ENCODE measurements around the gene PAH.

Gene PAH

DNA sequence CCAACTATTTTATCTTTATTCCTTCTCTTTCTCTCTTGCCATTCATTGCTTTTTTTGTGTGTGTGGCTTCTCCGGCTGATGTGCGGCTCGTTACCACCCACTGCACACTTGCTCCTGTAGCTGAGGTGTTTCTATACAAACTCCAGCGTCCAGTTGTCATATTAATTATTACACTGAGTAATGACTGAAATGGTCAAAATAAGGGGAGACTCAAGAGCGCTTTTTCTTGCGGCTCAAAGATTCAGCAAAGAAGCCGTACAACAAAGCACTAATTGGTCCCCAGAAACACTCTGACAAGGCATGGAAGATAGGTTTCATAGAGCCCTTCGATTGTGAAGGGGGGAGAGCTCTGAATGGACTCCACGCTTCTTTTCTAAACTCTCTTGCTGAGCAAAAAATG, 34.8 kb upstream of the PAH start:
- DNase-seq (ENCODE audit: low read depth, low spot score): no peak
- H3K4me3 ChIP-seq (ENCODE audit: low read length): no peak overlapping the region

DNA sequence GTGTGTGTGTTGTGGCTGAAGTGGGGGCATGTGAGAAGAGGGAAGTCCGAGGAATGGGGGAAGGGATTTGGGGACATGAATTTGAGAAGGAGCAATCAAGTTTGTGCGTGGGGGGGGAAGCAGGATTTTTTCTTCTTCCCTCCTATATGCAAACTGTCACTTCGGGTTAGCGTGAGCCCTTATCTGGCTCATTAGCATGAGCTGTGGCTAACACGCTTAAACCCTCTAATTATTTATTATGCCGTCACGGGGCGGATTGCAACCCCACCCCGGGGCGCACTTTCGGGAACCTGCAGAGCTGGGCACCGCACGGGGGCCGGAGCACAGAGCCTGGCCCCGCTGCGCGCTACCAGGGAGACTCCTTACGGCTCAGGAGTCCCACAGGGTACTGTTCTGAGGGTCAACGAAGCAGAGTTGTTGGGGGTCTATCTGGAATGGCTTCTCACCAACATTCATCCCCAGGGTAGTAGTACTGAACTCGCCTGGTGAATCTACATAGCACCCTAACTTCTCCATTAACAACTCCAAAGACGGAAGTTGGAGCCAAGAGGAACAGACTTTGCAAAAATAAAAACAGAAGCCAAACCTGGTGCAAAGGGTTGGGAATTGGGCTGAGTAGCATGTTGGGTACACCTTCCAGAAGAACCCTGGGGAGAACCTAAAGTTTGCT, 34.0 kb upstream of the PAH start:
- DNase-seq (ENCODE audit: low read depth, low spot score): no peak
- no peak overlapping the region for H3K4me3 ChIP-seq (ENCODE audit: low read length)

DNA sequence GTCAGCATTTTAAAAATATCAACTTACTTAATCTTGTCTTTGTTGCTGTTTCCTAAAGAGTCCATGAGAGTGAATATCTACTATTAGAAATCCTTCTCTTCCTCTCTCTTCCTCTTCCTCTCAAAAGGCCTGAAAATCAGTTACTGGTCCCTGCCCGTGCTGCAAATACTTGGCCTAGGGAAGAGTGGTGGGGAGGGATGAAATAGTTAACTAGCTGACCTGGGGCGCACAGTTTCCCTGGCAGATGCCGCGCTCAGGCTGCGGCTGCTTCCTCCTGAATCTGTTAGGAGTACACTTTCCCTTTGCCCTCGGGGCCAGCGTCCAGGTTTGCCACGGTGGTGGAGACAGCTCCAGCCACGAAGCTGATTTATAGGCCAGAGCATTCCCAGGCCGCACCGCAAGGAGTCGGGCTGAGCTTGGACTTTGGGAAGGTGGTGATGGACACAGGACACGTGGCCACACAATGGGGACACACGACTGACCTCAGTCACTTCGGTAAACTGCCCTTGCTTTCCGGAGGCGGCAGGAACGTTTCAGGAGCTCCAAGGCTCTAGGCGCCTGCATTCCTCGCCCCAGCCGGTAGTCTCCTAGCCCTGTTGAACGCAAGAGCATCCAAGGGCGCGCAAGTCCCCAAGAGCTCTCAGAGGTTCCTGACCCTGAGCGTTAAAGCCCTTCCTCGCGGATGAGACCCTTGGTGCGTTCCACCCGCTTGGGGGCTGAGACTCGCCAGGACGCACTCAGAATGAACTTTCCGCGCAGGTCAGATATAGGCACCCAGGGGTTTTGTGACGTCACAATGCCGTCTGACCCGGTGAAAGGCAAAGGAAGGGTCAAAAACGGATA, 33.3 kb upstream of the PAH start:
- DNase-seq (ENCODE audit: low read depth, low spot score): no peak
- H3K4me3 ChIP-seq (ENCODE audit: low read length): no peak overlapping the region

DNA sequence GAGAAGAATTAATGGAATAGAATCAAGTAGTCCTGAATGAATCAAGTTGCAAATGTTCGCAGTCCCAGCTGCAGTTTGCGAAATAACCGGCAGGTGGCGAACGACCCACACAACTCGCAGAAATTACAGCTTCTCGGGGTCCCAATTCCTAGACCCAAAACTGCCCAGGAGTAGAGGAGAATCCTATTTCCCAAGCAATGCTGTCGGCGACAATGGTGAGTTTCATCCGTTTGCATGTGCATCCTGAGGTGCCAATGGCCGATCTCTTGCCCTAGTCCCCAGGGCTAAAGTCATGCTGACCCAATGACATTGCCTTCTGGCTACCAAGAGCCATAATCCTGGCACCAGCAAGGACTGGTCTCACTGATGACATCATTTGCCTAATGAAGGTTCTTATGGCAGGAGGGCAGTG, 31.9 kb upstream of the PAH start:
- DNase-seq (ENCODE audit: low read depth, low spot score): peak; percentile 22
- no peak overlapping the region for H3K4me3 ChIP-seq (ENCODE audit: low read length)

DNA sequence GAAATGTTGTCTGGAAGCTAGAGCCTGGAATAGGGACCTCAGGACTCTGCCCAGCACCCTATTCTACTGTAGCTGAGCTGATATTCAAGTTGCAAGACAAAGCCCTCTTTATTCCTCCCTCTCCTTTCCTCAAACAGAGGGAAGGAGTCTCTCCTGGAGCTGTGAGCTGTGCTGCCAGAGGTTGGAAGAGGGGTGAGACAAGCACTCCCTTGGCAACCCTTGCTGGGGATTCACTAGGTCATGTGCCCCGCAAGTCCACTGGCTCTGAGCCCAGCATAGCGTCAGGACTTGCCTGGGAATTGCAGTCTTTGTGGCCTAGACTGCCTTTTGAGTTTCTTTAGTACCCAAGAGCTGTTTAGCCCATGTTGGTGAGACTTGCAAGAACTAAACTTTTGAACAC, 29.0 kb upstream of the PAH start:
- DNase-seq (ENCODE audit: low read depth, low spot score): no peak

DNA sequence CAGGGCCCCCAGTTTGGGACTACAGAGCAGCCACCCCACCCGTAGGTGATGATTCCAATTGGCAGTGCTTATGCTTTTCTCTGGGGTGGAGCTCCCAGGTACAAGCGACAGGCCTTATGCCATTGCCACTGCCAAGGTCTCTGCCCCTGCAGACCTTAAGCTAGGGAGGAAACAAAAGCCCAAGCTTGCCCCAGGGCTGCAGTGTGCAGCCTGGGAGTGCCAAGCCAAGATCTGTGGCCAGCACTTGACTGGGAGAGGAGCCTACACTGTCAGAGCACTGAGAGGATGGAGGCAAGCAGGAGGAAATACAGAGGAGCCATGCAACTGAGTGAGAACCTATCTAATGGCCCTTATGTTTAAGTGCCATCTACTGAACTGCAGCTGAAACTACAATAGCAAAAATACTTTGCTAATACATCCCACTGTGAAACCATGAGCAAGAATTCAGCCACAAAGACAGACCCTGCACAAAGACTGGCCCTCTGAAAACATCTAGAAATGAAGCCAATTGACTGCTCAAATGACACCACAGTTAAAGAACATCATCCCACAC, 22.7 kb upstream of the PAH start:
- no peak for DNase-seq (ENCODE audit: low read depth, low spot score)
- no peak overlapping the region for H3K4me3 ChIP-seq (ENCODE audit: low read length)

More for the DNA sequence above, 29.0 kb upstream of the PAH start:
- no peak overlapping the region for H3K4me3 ChIP-seq (ENCODE audit: low read length)

DNA sequence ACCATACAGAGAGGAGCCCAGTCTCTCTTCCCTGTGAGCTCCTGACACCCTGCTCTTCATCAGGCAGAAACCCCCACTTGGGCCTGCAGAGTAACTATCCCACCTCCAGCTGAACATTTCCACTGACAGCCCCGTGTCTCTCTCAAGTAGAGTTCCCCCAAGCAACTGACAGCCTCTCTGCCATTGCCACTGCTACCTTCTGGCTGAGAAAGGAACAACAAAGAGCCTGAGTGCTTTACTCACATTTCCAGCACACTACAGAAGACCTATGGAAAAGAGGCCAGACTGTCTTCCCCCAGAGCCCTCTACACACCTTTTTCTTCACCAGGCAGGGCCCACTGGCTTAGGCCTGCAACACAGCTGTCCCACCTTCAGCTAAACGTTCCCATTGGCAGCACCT, 22.0 kb upstream of the PAH start:
- DNase-seq (ENCODE audit: low read depth, low spot score): no peak
- H3K4me3 ChIP-seq (ENCODE audit: low read length): no peak overlapping the region

DNA sequence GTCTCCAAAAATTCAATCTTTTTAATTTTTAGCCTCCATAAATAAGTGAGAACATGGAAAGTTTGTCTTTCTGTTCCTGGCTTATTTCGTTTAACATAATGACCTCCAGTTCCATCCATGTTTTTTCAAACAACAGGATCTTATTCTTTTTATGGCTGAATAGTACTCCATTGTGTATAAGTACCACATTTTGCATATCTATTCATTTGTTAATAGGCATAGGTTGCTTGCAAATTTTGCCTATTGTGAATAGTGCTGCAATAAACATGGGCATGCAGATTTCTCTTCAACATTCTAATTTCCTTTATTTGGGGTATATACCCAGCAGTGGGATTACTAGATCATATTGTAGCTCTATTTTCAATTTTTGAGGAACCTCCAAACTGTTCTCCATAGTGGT, 16.1 kb upstream of the PAH start:
- no peak overlapping the region for H3K4me3 ChIP-seq (ENCODE audit: low read length)
- no peak for DNase-seq (ENCODE audit: low read depth, low spot score)

DNA sequence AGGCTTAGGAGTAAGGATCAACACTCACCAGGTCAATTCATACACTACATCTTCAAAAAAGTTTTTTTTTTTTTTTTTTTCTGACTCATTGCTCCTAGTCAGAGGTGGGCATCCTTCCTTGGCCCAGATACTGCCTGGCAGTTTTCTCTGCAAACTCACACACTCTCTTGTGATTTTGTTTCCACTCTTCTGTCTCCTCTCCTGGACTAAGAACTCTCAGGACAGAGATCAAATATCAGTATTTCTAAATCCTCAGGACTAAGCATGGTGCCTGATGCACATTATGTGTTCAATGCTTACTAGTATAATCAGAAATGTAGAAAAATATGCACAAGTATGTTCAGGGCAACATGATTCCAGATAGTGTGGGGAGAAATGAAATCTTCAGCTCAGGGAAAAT, 10.2 kb upstream of the PAH start:
- H3K4me3 ChIP-seq (ENCODE audit: low read length): no peak overlapping the region
- DNase-seq (ENCODE audit: low read depth, low spot score): no peak

DNA sequence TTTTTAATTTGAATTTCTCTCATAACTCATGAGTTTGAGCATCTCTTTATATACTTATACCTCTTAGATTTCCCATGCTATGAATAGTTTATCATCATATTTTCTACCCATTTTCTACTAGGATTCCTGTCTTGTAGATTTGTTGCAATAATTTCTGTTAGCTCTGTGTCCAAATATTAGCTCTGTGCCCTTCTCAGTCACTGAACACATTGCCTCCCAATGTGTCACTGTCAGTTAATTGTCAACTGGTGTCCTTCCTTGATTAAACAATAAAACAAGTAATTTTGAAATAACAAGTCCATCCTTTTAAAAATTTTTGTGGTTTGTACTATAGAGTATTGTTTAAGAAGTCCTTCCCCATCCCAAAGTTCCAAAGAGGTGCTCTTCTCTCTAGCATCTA, 4.2 kb upstream of the PAH start:
- H3K4me3 ChIP-seq (ENCODE audit: low read length): no peak overlapping the region
- DNase-seq (ENCODE audit: low read depth, low spot score): no peak

DNA sequence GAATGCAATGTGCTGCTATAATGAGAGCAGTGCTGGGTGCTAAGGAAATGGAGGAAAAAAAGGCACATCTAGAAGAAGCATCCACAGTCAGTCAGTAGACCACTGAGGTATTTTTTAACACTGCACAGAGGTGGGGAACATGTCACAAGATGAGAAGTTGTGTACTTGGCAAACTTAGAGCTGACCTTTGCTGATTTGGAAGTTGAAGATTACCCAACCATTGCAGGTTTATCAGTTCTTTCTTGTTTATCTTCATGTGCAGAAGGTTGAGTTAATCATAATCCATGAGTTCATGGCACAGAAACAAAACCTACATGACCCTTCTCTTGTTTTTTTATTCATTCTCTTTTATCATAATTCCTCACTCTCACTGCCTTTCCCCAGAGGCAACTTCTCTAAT, 3.2 kb upstream of the PAH start:
- no peak for DNase-seq (ENCODE audit: low read depth, low spot score)
- H3K4me3 ChIP-seq (ENCODE audit: low read length): no peak overlapping the region

DNA sequence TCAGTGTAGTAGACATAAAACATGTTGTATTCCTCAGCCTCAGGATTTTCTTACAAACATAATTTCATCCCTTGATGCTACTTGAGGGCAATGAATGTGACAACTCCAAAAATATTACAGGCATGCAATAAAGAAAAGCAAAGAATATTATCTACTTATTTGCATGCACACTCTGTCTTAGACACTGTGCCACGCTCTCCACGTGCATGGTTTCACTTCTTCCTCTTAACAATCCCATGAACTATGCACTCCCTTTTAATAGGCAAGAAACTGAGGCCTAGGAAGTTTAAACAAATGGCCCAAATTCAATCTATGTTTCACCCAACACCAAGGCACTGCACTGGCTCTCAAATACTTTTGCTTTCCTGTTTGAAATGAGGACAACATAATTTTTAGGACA, 1.8 kb upstream of the PAH start:
- DNase-seq (ENCODE audit: low read depth, low spot score): no peak
- H3K4me3 ChIP-seq (ENCODE audit: low read length): no peak overlapping the region

DNA sequence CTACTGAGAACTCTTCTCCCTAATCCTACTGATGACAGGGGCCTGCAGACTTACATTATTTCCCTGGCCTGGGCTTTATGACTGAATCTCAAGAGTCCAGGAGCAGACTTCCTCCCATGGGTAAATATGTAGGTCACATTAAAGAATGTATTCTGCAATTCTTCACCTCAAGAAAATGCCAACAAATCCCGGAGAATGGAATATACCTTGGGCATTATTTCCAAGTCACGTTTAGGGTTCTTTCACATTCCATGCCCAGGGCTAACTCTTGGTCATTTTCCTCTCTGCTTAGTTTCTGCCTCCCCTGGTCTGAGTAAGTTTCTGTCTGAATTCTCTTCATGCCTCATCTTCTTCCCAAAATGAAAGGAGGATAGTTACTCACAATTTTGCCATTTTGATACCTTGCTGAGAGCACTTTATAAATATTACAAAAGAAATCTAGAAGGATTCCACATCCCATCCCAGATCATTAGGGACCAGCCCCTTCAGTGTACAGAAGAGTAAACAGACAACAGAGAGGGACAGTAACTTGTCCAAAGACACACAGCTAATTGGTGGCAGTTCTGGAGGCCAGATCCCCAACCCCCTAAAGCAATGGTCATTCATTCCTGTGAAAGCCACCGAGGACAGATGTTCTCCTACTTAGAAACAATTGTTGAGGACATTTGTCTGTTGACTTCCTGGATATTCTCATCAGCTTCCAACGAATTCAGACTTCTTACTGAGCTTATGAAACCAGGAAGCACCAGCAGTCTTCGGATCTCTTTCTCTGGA, 605 bp downstream of the PAH start:
- DNase-seq (ENCODE audit: low read depth, low spot score): no peak
- no peak overlapping the region for H3K4me3 ChIP-seq (ENCODE audit: low read length)

DNA sequence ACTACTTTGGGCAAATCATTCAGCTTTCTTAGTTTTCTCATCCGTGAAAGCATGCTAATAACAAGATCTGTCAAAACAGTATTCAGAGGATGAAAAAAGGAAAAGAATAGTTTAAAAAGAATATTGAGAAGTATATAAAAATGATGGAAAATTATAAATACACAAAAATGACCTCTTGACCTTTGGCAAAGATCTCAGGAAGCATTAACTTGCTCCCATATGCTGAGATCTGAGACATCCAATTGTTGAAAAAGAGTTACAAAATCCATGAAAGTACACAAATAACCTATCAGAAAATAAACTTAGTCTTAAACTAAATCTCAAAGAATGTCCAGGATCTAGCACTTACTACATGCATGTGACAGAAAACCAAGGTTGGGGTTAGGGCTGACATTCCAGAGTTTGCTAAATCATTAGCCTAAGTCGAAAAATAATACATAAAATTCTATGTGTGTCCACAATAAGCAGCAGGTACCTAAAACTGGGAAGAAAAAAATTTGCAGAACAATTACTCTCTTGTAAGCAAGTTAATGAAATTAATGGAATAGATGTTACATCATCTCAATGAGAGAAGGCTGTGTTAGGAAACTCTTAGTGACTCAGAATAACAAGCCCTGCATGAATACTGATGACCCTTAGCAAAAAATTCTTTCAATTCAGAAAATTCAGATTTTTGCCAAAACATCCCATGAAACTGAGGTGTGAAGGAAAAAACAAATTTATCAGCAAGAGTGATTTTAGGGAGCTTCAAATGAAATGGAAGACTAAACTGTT, 3.4 kb downstream of the PAH start:
- no peak for DNase-seq (ENCODE audit: low read depth, low spot score)
- no peak overlapping the region for H3K4me3 ChIP-seq (ENCODE audit: low read length)

DNA sequence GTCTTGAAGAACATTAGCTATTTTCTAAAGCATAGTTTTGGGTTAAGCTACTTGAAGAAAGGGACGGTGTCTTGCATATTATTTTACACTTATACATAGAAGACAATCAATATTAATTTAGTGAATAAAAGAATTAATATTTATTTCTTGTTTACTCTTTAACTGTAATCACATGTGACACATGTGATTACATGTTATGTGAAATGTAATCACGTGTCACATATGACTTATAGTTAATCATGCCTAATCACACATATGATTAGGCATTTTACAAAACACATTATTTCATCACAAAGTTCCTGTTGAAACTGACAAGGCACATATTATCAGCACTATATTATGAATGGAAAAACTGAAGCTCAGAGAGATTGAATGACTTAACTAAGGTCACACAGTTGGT, 4.8 kb downstream of the PAH start:
- DNase-seq (ENCODE audit: low read depth, low spot score): no peak
- H3K4me3 ChIP-seq (ENCODE audit: low read length): no peak overlapping the region

DNA sequence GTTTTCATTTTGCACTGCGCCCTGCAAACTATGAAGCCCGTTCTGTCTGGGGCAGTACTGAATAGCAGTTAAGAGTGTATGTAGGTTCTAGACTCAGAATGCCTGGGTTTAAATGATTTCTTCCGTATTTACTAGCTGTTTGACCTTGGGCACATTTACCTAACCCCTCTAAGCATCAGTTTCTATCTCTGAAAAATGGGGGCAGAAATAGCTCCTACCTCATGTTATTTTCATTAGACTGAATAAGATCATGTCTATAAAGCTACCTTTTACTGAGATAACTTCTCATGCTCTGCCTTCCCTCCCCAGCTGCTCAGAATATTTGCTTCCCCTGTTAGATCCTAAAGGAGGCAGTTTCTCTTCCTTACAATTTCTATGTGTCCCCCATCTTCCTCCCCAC, 5.7 kb downstream of the PAH start:
- no peak for DNase-seq (ENCODE audit: low read depth, low spot score)
- no peak overlapping the region for H3K4me3 ChIP-seq (ENCODE audit: low read length)

DNA sequence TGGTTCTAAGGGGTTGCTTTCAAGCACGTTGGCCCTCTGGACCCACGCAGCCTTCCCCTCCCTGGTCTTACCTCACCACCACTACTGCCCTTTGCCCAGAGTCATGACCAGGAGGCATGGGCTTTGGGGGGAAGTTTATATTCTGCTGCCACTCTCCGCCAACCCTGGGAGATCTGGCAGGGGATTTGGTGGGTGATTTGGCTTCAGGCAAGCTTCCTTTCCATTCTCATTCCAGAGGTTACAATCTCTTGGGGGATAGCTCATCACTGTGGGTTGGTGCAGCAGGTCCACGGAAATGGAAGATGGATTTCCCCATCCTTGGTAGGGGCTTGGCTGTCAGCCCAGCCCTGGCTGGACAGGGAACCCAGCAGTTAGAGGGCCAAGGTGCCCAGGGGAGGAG, 6.3 kb downstream of the PAH start:
- no peak overlapping the region for H3K4me3 ChIP-seq (ENCODE audit: low read length)
- no peak for DNase-seq (ENCODE audit: low read depth, low spot score)

DNA sequence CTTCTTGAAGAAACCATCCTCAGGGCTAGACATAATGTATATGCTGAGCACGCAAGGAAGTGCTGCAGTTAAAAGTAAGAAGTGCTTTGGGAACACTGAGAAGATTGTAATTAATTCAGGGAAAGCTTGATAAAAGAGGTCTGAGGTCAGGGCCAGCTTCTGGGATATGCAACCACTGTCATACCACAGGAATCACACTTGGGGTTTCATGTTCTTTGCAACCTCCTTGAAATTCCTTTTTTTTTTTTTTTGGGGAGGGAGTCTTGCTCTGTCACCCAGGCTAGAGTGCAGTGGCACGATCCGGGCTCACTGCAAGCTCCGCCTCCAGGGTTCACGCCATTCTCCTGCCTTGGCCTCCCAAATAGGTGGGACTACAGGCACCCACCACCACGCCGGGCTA, 6.9 kb downstream of the PAH start:
- no peak overlapping the region for H3K4me3 ChIP-seq (ENCODE audit: low read length)
- DNase-seq (ENCODE audit: low read depth, low spot score): no peak

DNA sequence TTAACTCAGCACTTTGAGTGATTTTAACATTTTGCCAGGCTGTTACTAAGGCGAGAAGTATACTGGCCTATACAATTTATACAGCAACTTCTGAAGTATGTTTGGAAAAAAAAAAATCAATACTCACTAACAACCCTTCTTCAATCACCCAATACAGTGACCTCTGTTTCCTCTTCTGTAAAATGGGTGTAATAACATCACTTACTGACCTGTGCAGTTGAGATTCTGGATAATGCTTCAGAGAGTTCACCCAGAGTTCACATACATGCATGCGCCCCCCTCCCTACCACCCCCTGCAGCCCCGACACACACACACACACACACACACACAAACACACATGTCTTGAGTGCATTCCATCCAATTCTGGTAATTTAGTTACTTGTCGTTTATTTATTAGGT, 9.1 kb downstream of the PAH start:
- no peak for DNase-seq (ENCODE audit: low read depth, low spot score)
- H3K4me3 ChIP-seq (ENCODE audit: low read length): no peak overlapping the region

Measured in Jurkat, Clone E6-1 (cell line).